Mesendoderm (in vitro differentiated cells): ENCODE measurements around the gene HOTAIR.

Experiments used
- DNase-seq: peaks from one replicate; pipeline ENCODE4 v3.0.0; 2013
- H2AK5ac ChIP-seq: 2 replicates; pipeline ENCODE4 v1.6.1; 2013; ENCODE audit warnings: low read length, inconsistent platforms
- H2BK120ac ChIP-seq: 2 replicates; pipeline ENCODE4 v1.6.1; 2013; ENCODE audit warnings: low read depth, mild to moderate bottlenecking, low read length, moderate library complexity, mixed read lengths
- H2BK15ac ChIP-seq: replicated peaks from 2 replicates; pipeline ENCODE4 v1.6.1; 2013; ENCODE audit warnings: low read depth, mild to moderate bottlenecking, moderate library complexity
- H2BK5ac ChIP-seq: 2 replicates; pipeline ENCODE4 v1.6.1; 2013; ENCODE audit warnings: low read length, inconsistent platforms
- H3K18ac ChIP-seq: 2 replicates; pipeline ENCODE4 v1.6.1; 2013; ENCODE audit warnings: mild to moderate bottlenecking, low read length, mixed read lengths
- H3K23ac ChIP-seq: one replicate; pipeline ENCODE4 v1.6.1; 2013; ENCODE audit warnings: low read length
- H3K27ac ChIP-seq: 2 replicates; pipeline ENCODE4 v1.5.1; 2013; ENCODE audit warnings: low read depth, mild to moderate bottlenecking, inconsistent platforms, low read length, moderate library complexity
- H3K27me3 ChIP-seq: 2 replicates; pipeline ENCODE4 v1.6.1; 2013; ENCODE audit warnings: low read length, control low read depth, mild to moderate bottlenecking, inconsistent platforms; ENCODE audit not compliant: insufficient read depth, poor library complexity
- H3K36me3 ChIP-seq: 2 replicates; pipeline ENCODE4 v1.6.1; 2013; ENCODE audit warnings: low read length, inconsistent platforms; ENCODE audit not compliant: control insufficient read depth, insufficient read depth
- H3K4ac ChIP-seq: one replicate; pipeline ENCODE4 v1.6.1; 2013; ENCODE audit warnings: low read depth, mild to moderate bottlenecking, low read length, moderate library complexity
- H3K4me1 ChIP-seq: 2 replicates; pipeline ENCODE4 v1.6.1; 2013; ENCODE audit warnings: low read depth, low read length, inconsistent platforms; ENCODE audit not compliant: control insufficient read depth
- H3K4me2 ChIP-seq: 2 replicates; pipeline ENCODE4 v1.6.1; 2013; ENCODE audit warnings: low read length
- H3K4me3 ChIP-seq: 2 replicates; pipeline ENCODE4 v1.5.1; 2013; ENCODE audit warnings: mild to moderate bottlenecking, low read length
- H3K56ac ChIP-seq: one replicate; pipeline ENCODE4 v1.6.1; 2013; ENCODE audit warnings: low read length
- H3K79me1 ChIP-seq: 2 replicates; pipeline ENCODE4 v1.6.1; 2013; ENCODE audit warnings: low read length, inconsistent platforms
- H3K79me2 ChIP-seq: 2 replicates; pipeline ENCODE4 v1.6.1; 2013; ENCODE audit warnings: mild to moderate bottlenecking, low read length; ENCODE audit not compliant: control insufficient read depth, insufficient read depth
- H3K9ac ChIP-seq: 2 replicates; pipeline ENCODE4 v1.6.1; 2013; ENCODE audit warnings: low read length, inconsistent platforms
- H4K5ac ChIP-seq: one replicate; pipeline ENCODE4 v1.6.1; 2013; ENCODE audit warnings: low read length
- H4K8ac ChIP-seq: one replicate; pipeline ENCODE4 v1.6.1; 2013; ENCODE audit warnings: low read depth, mild to moderate bottlenecking, control low read depth, low read length, moderate library complexity
- WGBS: extraction: QIAGEN DNeasy Blood & Tissue Kit; methylation state at CpG from one replicate; pipeline ENCODE4 v1.1.7; 2013; ENCODE audit warnings: low lambda C conversion rate, missing lambda C conversion rate; ENCODE audit not compliant: insufficient coverage; ENCODE audit errors: extremely low coverage; 5-methylcytosine and 5-hydroxymethylcytosine counted together

The HOTAIR gene

DNA sequence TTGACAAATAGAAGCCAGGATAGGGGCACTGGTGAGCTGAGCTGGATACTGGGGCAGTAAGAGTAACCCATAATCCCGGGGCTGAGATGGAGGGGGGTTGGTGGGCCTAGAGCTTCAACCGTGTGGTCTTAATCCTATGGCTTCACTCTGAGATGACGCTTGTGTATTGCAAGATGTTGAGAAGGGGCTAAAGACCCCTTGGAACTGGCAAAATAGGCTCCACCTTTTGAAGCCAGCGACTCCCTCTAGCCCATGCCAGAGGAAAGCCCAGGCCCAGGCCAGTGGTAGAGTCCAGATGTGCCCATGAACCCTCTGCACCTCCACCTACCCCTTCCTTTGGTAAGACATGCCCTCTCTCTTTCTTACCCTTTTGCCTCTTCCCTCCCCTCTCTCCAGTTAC, 15.4 kb downstream of the HOTAIR start:
- no peak for DNase-seq
- no peak overlapping the region for H4K8ac ChIP-seq
- H3K27me3 ChIP-seq = peaks cover 97% of the 10 kb centered on the region
- no peaks in the 10 kb centered on the region for H3K79me2 ChIP-seq
- H3K4me3 ChIP-seq = no peak overlapping the region
- no peak overlapping the region for H3K23ac ChIP-seq
- H2BK5ac ChIP-seq = no peak overlapping the region
- H3K36me3 ChIP-seq = no peaks in the 10 kb centered on the region
- no peak overlapping the region for H3K56ac ChIP-seq
- H3K79me1 ChIP-seq = no peaks in the 10 kb centered on the region
- H3K4me1 ChIP-seq = no peaks in the 10 kb centered on the region
- no peak overlapping the region for H2AK5ac ChIP-seq
- H3K4ac ChIP-seq = no peak overlapping the region
- no CpG with 5 or more reads among the region's 4 CpGs for WGBS
- no peak overlapping the region for H3K4me2 ChIP-seq
- no peak overlapping the region for H2BK120ac ChIP-seq
- H3K27ac ChIP-seq = no peak overlapping the region
- H3K9ac ChIP-seq = no peak overlapping the region
- H3K18ac ChIP-seq = no peak overlapping the region
- H4K5ac ChIP-seq = no peak overlapping the region
- H2BK15ac ChIP-seq = no peak overlapping the region

GRCh38 chr12:53958128-53958527, 16.6 kb downstream of the HOTAIR start:
- Histone ChIP-seq H4K8ac (no peak overlapping the region), H2BK5ac (no peak overlapping the region), H3K23ac (no peak overlapping the region), H3K4me1 (no peaks in the 10 kb centered on the region), H3K27ac (no peak overlapping the region), H2BK120ac (no peak overlapping the region), H2BK15ac (no peak overlapping the region), H3K9ac (no peak overlapping the region), H3K4ac (no peak overlapping the region), H3K27me3 (peaks cover 97% of the 10 kb centered on the region), H3K4me2 (no peak overlapping the region), H3K36me3 (no peaks in the 10 kb centered on the region), H3K18ac (no peak overlapping the region), H3K56ac (no peak overlapping the region), H3K79me2 (no peaks in the 10 kb centered on the region), H4K5ac (no peak overlapping the region), H3K4me3 (no peak overlapping the region), H2AK5ac (no peak overlapping the region), H3K79me1 (no peaks in the 10 kb centered on the region)
- DNase-seq = no peak
- WGBS = no CpG with 5 or more reads among the region's 3 CpGs

DNA sequence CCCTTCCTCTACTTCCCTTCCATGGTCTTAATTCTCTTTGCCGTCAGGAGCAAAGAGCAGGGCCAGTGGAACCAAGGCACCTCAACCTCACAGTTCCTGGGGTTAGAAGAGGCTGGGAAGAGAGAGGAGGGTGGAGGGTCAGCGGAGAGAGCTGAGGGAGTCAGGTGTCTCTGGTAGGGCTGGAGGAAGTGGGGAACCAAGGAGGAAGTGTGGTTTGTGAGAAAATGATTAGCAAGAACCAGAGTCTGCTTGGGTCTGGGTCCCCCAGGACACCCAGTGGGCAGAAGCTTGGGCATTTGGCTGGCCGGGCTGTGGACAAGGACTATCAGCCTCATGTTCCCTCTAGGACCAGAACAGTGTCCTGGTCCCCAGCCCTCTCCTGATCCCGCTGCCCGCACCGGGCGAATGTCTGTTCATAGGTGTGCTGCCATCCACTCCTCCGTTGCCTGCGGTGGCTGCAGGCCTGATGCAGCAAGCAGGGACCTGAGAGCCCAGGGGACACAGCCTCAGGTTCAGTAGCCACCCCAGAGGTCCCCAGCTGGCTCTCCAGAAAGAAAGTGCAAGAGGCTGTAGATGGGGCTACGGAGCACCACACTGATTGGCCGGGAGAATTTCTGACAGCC, 17.7 kb downstream of the HOTAIR start:
- Histone ChIP-seq H3K79me2 (no peaks in the 10 kb centered on the region), H2AK5ac (no peak overlapping the region), H3K4me3 (no peak overlapping the region), H2BK120ac (no peak overlapping the region), H3K27ac (no peak overlapping the region), H3K36me3 (no peaks in the 10 kb centered on the region), H2BK5ac (no peak overlapping the region), H4K5ac (no peak overlapping the region), H3K4ac (no peak overlapping the region), H3K23ac (no peak overlapping the region), H3K4me1 (no peaks in the 10 kb centered on the region), H3K4me2 (no peak overlapping the region), H3K18ac (no peak overlapping the region), H4K8ac (no peak overlapping the region), H2BK15ac (no peak overlapping the region), H3K9ac (no peak overlapping the region), H3K79me1 (no peaks in the 10 kb centered on the region), H3K27me3 (peaks cover 98% of the 10 kb centered on the region), H3K56ac (no peak overlapping the region)
- DNase-seq = no peak
- WGBS = no CpG with 5 or more reads among the region's 11 CpGs

- Histone ChIP-seq H3K23ac (no peak overlapping the region), H2AK5ac (no peak overlapping the region), H2BK15ac (no peak overlapping the region), H3K4ac (no peak overlapping the region), H3K27me3 (peaks cover 98% of the 10 kb centered on the region), H3K56ac (no peak overlapping the region), H4K5ac (no peak overlapping the region), H3K9ac (no peak overlapping the region), H3K79me1 (no peaks in the 10 kb centered on the region), H3K79me2 (no peaks in the 10 kb centered on the region), H3K27ac (no peak overlapping the region), H3K4me3 (no peak overlapping the region), H2BK120ac (no peak overlapping the region), H4K8ac (no peak overlapping the region), H3K4me1 (no peaks in the 10 kb centered on the region), H3K36me3 (no peaks in the 10 kb centered on the region), H3K18ac (no peak overlapping the region), H2BK5ac (no peak overlapping the region), H3K4me2 (no peak overlapping the region)
- DNase-seq = no peak
- no CpG with 5 or more reads among the region's 25 CpGs for WGBS
Measured at GRCh38 chr12:53956251-53956887, 18.4 kb downstream of the HOTAIR start.

DNA sequence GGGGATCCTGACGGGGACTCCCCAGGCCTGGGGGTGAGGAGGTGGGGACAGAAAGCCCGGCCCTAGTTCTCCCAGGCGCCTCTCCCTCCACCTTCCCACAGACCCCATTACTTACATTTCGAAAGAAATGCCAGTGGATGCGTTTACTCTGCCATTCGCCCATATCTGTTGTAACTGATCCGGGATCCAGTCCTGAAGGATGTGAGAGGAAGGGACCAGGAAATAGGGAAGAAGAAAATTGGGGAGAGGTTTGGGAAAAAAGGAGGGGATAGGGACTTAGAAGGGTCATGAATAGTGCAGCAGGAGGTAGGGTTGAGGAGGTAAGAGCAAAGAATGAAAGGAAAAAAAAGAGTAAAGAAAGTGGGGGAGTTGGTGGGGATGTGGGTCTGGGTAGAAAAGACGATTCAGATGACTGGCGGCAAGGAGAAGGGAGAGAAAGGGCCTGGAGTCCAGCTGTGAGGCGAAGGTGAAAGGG, 18.9 kb downstream of the HOTAIR start:
- Histone ChIP-seq H2BK15ac (no peak overlapping the region), H4K8ac (no peak overlapping the region), H2BK120ac (no peak overlapping the region), H2BK5ac (no peak overlapping the region), H3K79me1 (no peaks in the 10 kb centered on the region), H3K36me3 (no peaks in the 10 kb centered on the region), H3K9ac (no peak overlapping the region), H4K5ac (no peak overlapping the region), H3K4me3 (no peak overlapping the region), H3K27ac (no peak overlapping the region), H3K18ac (no peak overlapping the region), H2AK5ac (no peak overlapping the region), H3K4ac (no peak overlapping the region), H3K79me2 (no peaks in the 10 kb centered on the region), H3K56ac (no peak overlapping the region), H3K4me2 (no peak overlapping the region), H3K23ac (no peak overlapping the region), H3K4me1 (no peaks in the 10 kb centered on the region), H3K27me3 (peaks cover 98% of the 10 kb centered on the region)
- WGBS = no CpG with 5 or more reads among the region's 10 CpGs
- no peak for DNase-seq
